HepG2 (cell line): ENCODE results near the gene ABCC8. TPM values are rescaled to one million over a fixed set of nuclear protein-coding genes. Genes with fewer than 3 reads are reported as not detected.

ENCODE experiments used
- ARID2 ChIP-seq: sonication (generic); formaldehyde crosslinking; IDR thresholded peaks from 2 replicates; pipeline ENCODE4 v1.8.1; 2022; ENCODE audit warnings: mild to moderate bottlenecking, missing genetic modification reagents, borderline replicate concordance
- ATF1 ChIP-seq: IDR thresholded peaks from 2 replicates; pipeline ENCODE4 v1.6.1; 2016; ENCODE audit warnings: mild to moderate bottlenecking, control low read depth
- ATF7-NPFF ChIP-seq: sonication (generic); formaldehyde crosslinking; IDR thresholded peaks from 2 replicates; pipeline ENCODE4 v1.8.1; 2023; ENCODE audit warnings: mild to moderate bottlenecking, low read depth, missing genetic modification reagents, moderate library complexity
- BHLHE40 ChIP-seq: IDR thresholded peaks from 2 replicates; pipeline ENCODE4 v1.6.1; 2011; ENCODE audit warnings: low read length, improper control_type of control experiment
- ERF ChIP-seq: IDR thresholded peaks from 2 replicates; pipeline ENCODE4 v1.6.1; 2018; ENCODE audit warnings: missing biosample characterization, missing genetic modification reagents
- GABPB1 ChIP-seq: IDR thresholded peaks from 2 replicates; pipeline ENCODE4 v1.6.1; 2016; ENCODE audit warnings: mild to moderate bottlenecking, missing genetic modification reagents, moderate library complexity, missing compliant biosample characterization
- JUNB ChIP-seq: sonication (generic); formaldehyde crosslinking; IDR thresholded peaks from 2 replicates; pipeline ENCODE4 v1.8.0; 2022; ENCODE audit warnings: missing genetic modification reagents, mild to moderate bottlenecking, borderline replicate concordance
- NFAT5 ChIP-seq: sonication (generic); formaldehyde crosslinking; IDR thresholded peaks from 2 replicates; pipeline ENCODE4 v1.4.0; 2020; ENCODE audit warnings: missing genetic modification reagents
- SIX1 ChIP-seq: sonication (generic); formaldehyde crosslinking; IDR thresholded peaks from 2 replicates; pipeline ENCODE4 v1.4.0; 2020; ENCODE audit warnings: missing genetic modification reagents, borderline replicate concordance
- STAT5B ChIP-seq: sonication (generic); formaldehyde crosslinking; IDR thresholded peaks from 2 replicates; pipeline ENCODE4 v1.4.0; 2020; ENCODE audit warnings: missing genetic modification reagents
- ZFP82 ChIP-seq: sonication (generic); formaldehyde crosslinking; IDR thresholded peaks from 2 replicates; pipeline ENCODE4 v1.5.1; 2020; ENCODE audit warnings: mild to moderate bottlenecking, missing genetic modification reagents, borderline replicate concordance
- ZFY ChIP-seq: sonication (generic); formaldehyde crosslinking; IDR thresholded peaks from 2 replicates; pipeline ENCODE4 v1.4.0; 2020; ENCODE audit warnings: missing genetic modification reagents
- ZMYM3 ChIP-seq: sonication (generic); formaldehyde crosslinking; IDR thresholded peaks from 2 replicates; pipeline ENCODE4 v1.5.1; 2020; ENCODE audit warnings: mild to moderate bottlenecking, missing genetic modification reagents
- ZNF10 ChIP-seq: sonication (generic); formaldehyde crosslinking; IDR thresholded peaks from 2 replicates; pipeline ENCODE4 v1.4.0; 2020; ENCODE audit warnings: mild to moderate bottlenecking, low read depth, missing genetic modification reagents, borderline replicate concordance
- ZNF101 ChIP-seq: sonication (generic); formaldehyde crosslinking; IDR thresholded peaks from 2 replicates; pipeline ENCODE4 v1.4.0; 2020; ENCODE audit warnings: mild to moderate bottlenecking, low read depth, missing genetic modification reagents, borderline replicate concordance
- ZNF280B ChIP-seq: sonication (generic); formaldehyde crosslinking; IDR thresholded peaks from 2 replicates; pipeline ENCODE4 v1.5.0; 2020; ENCODE audit warnings: missing genetic modification reagents, mild to moderate bottlenecking, borderline replicate concordance
- ZNF441 ChIP-seq: sonication (generic); formaldehyde crosslinking; IDR thresholded peaks from 2 replicates; pipeline ENCODE4 v1.7.0; 2021; ENCODE audit warnings: missing genetic modification reagents, borderline replicate concordance
- ZNF446 ChIP-seq: sonication (generic); formaldehyde crosslinking; IDR thresholded peaks from 2 replicates; pipeline ENCODE4 v1.5.0; 2020; ENCODE audit warnings: mild to moderate bottlenecking, missing genetic modification reagents
- ZNF556 ChIP-seq: sonication (generic); formaldehyde crosslinking; IDR thresholded peaks from 2 replicates; pipeline ENCODE4 v1.4.0; 2020; ENCODE audit warnings: mild to moderate bottlenecking, missing genetic modification reagents, borderline replicate concordance
- ZNF562 ChIP-seq: sonication (generic); formaldehyde crosslinking; IDR thresholded peaks from 2 replicates; pipeline ENCODE4 v1.8.0; 2022; ENCODE audit warnings: missing genetic modification reagents, borderline replicate concordance
- ZNF564 ChIP-seq: sonication (generic); formaldehyde crosslinking; IDR thresholded peaks from 2 replicates; pipeline ENCODE4 v1.8.1; 2023; ENCODE audit warnings: mild to moderate bottlenecking, missing genetic modification reagents
- polyA plus RNA-seq, 8 experiments: library from polyadenylated mRNA; depleted of rRNA in 3 of 8; stranded (reverse) in 7 of 8; unstranded in 1 of 8; fragments of >200 nt; fragmentation: Illumina TruSeq in 4 of 8; extraction: Trizol in 4 of 8; gene quantifications; 2 replicates each; pipeline versions ENCODE4 v1.2.1 to v1.2.3, GENCODE V29; 2011 to 2016; ENCODE audit warnings: low read depth in 4 of 8, missing spikeins in 1 of 8, mixed read lengths in 1 of 8; ENCODE audit not compliant: insufficient read depth in 1 of 8
- total RNA-seq, 5 experiments: library from RNA; depleted of rRNA; stranded (reverse); fragments of >200 nt; fragmentation: Illumina TruSeq; extraction: Trizol; gene quantifications; 2 replicates each; pipeline ENCODE4 v1.2.3, GENCODE V29; 2016; ENCODE audit warnings: low read depth in 1 of 5
- TF ChIP-seq, protein P1 (sequence below): sonication (generic); formaldehyde crosslinking; conservative IDR thresholded peaks from 2 replicates; pipeline ENCODE4 v1.4.0; 2020; ENCODE audit warnings: missing genetic modification reagents

Gene ABCC8
- total and polyA plus RNA-seq, 2 of the 13 experiments (the other 11 are each of a cell fraction or from before 2014, with no cell fraction given) = not detected

DNA sequence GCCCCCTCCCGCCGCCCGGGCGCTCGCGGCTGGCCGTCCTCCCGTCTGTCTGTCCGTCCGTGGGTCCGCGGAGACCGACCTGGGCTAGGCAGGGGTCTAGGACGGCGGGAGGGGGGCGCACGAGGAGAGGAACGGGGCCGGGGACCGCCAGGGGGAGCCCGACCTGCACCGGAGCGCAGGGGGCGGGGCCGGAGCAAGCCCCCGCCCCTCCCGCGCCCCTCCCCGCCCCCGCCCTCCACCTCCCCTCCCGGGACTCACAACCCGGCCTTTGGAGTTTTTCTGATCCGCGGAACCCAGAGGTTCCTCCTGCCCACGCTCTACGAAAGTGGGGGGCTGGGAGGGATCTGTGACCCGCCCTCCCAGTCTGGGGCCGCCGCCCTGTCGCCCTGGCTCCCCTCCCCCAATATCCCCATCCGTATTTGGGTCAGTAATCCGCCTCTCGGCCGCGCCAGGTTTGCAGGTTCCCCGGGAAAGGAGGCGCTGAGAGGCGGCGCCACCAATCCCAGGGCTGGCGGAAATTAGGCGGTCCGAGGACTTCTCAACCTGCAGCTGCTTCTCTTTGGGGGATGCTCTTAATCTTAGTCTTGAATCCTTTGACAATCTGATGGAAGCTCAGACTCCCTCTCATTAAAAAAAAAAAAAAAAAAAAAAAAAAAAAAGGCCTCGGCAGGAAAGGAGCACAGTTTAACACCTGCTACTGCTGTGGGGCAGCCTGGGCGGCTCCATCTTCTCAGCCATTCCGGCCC is 87.3 kb downstream of the ABCC8 start (continued):
- TF ChIP-seq ZNF280B (CRISPR knock-in tag) (no peak), ZNF10 (CRISPR knock-in tag) (no peak), ARID2 (no peak), ZNF564 (CRISPR knock-in tag) (no peak), ATF7-NPFF (CRISPR knock-in tag) (no peak), ZNF101 (CRISPR knock-in tag) (no peak), ZFY (CRISPR knock-in tag) (peak; percentile 39; the same call in 1 of the 2 replicates), ZFP82 (CRISPR knock-in tag) (no peak), NFAT5 (CRISPR knock-in tag) (no peak), ZNF441 (no peak; the same call in 1 of the 2 replicates), ZNF446 (no peak), JUNB (no peak), ATF1 (CRISPR knock-in tag) (no peak), BHLHE40 (no peak), STAT5B (no peak), ERF (CRISPR knock-in tag) (no peak; the same call in 1 of the 2 replicates), ZNF562 (no peak), ZNF556 (CRISPR knock-in tag) (0 out of 2 replicates have a peak, but pooled peaks have one; percentile 69), ZMYM3 (no peak), GABPB1 (CRISPR knock-in tag) (peak; percentile 51), SIX1 (no peak)
- TF ChIP-seq, protein P1, sequence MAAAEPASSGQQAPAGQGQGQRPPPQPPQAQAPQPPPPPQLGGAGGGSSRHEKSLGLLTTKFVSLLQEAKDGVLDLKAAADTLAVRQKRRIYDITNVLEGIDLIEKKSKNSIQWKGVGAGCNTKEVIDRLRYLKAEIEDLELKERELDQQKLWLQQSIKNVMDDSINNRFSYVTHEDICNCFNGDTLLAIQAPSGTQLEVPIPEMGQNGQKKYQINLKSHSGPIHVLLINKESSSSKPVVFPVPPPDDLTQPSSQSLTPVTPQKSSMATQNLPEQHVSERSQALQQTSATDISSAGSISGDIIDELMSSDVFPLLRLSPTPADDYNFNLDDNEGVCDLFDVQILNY (CRISPR knock-in tag) = no peak
